Skeletal muscle satellite cell (primary cell): ENCODE data around the gene LZTR1.

Source experiments
- H3K27me3 ChIP-seq: 2 replicates; pipeline ENCODE4 v1.7.0; 2013; ENCODE audit warnings: low read length; ENCODE audit not compliant: control insufficient read depth, insufficient read depth
- H3K36me3 ChIP-seq: 2 replicates; pipeline ENCODE4 v1.7.0; 2013; ENCODE audit warnings: mild to moderate bottlenecking, control low read depth, low read length; ENCODE audit not compliant: insufficient read depth
- H3K4me1 ChIP-seq: 2 replicates; pipeline ENCODE4 v1.7.0; 2013; ENCODE audit warnings: low read length; ENCODE audit not compliant: control insufficient read depth, insufficient read depth
- H3K4me2 ChIP-seq: 2 replicates; pipeline ENCODE4 v1.7.0; 2013; ENCODE audit warnings: mild to moderate bottlenecking, low read length
- H3K4me3 ChIP-seq: 2 replicates; pipeline ENCODE4 v1.7.0; 2013; ENCODE audit warnings: low read length
- H3K9ac ChIP-seq: 2 replicates; pipeline ENCODE4 v1.7.0; 2013; ENCODE audit warnings: mild to moderate bottlenecking, low read depth, low read length, moderate library complexity
- H3K9me3 ChIP-seq: replicated peaks from 2 replicates; pipeline ENCODE4 v1.7.0; 2013; ENCODE audit warnings: mild to moderate bottlenecking, control low read depth, low read length

LZTR1 gene

GRCh38 chr22:20979940-20980453 is 2.1 kb upstream of the LZTR1 start:
- H3K36me3 ChIP-seq, result peaks cover 9% of the 10 kb centered on the region
- peak overlapping the region; percentile 21 for H3K9ac ChIP-seq
- peaks cover 26% of the 10 kb centered on the region for H3K4me1 ChIP-seq
- H3K9me3 ChIP-seq, result peaks cover 8% of the 10 kb centered on the region
- no peaks in the 10 kb centered on the region for H3K27me3 ChIP-seq
- H3K4me3 ChIP-seq, result no peak overlapping the region
- peak overlapping the region; percentile 74 for H3K4me2 ChIP-seq

- Histone ChIP-seq H3K4me3 (no peak overlapping the region), H3K27me3 (no peaks in the 10 kb centered on the region), H3K9me3 (peaks cover 8% of the 10 kb centered on the region), H3K36me3 (peaks cover 12% of the 10 kb centered on the region), H3K4me2 (no peak overlapping the region), H3K9ac (no peak overlapping the region), H3K4me1 (peaks cover 26% of the 10 kb centered on the region)
Measured at GRCh38 chr22:20980523-20980922, 1.6 kb upstream of the LZTR1 start.

GRCh38 chr22:20980938-20981722 is 967 bp upstream of the LZTR1 start:
- Histone ChIP-seq H3K4me2 (peak overlapping the region; percentile 92), H3K27me3 (no peaks in the 10 kb centered on the region), H3K36me3 (peaks cover 17% of the 10 kb centered on the region), H3K4me3 (peak overlapping the region; percentile 96), H3K4me1 (peaks cover 26% of the 10 kb centered on the region), H3K9ac (peak overlapping the region; percentile 91), H3K9me3 (peaks cover 8% of the 10 kb centered on the region)

GRCh38 chr22:20982563-20982882 is 426 bp downstream of the LZTR1 start:
- H3K36me3 ChIP-seq, result peaks cover 20% of the 10 kb centered on the region
- H3K9ac ChIP-seq, result peak overlapping the region; percentile 91
- H3K27me3 ChIP-seq, result no peaks in the 10 kb centered on the region
- H3K4me1 ChIP-seq, result peaks cover 26% of the 10 kb centered on the region
- H3K4me2 ChIP-seq, result peak overlapping the region; percentile 92
- H3K9me3 ChIP-seq, result peaks cover 8% of the 10 kb centered on the region
- H3K4me3 ChIP-seq, result peak overlapping the region; percentile 96

GRCh38 chr22:20983081-20983771 is 1.1 kb downstream of the LZTR1 start:
- H3K4me3 ChIP-seq, result peak overlapping the region; percentile 96
- H3K9me3 ChIP-seq, result peaks cover 8% of the 10 kb centered on the region
- no peaks in the 10 kb centered on the region for H3K27me3 ChIP-seq
- peaks cover 26% of the 10 kb centered on the region for H3K4me1 ChIP-seq
- H3K4me2 ChIP-seq, result peak overlapping the region; percentile 92
- H3K9ac ChIP-seq, result peak overlapping the region; percentile 91
- peaks cover 27% of the 10 kb centered on the region for H3K36me3 ChIP-seq

- no peaks in the 10 kb centered on the region for H3K9me3 ChIP-seq
- H3K4me2 ChIP-seq, result no peak overlapping the region
- peaks cover 41% of the 10 kb centered on the region for H3K36me3 ChIP-seq
- H3K4me1 ChIP-seq, result peaks cover 18% of the 10 kb centered on the region
- H3K9ac ChIP-seq, result no peak overlapping the region
- no peaks in the 10 kb centered on the region for H3K27me3 ChIP-seq
- H3K4me3 ChIP-seq, result no peak overlapping the region
Measured at GRCh38 chr22:20985720-20986119, 3.6 kb downstream of the LZTR1 start.

GRCh38 chr22:20986365-20986764 is 4.3 kb downstream of the LZTR1 start:
- H3K4me2 ChIP-seq, result no peak overlapping the region
- H3K36me3 ChIP-seq, result peaks cover 45% of the 10 kb centered on the region
- no peak overlapping the region for H3K9ac ChIP-seq
- H3K9me3 ChIP-seq, result no peaks in the 10 kb centered on the region
- peaks cover 13% of the 10 kb centered on the region for H3K4me1 ChIP-seq
- H3K4me3 ChIP-seq, result no peak overlapping the region
- no peaks in the 10 kb centered on the region for H3K27me3 ChIP-seq

GRCh38 chr22:20987375-20987774 is 5.3 kb downstream of the LZTR1 start:
- Histone ChIP-seq H3K36me3 (peaks cover 55% of the 10 kb centered on the region), H3K9me3 (no peaks in the 10 kb centered on the region), H3K4me2 (no peak overlapping the region), H3K27me3 (no peaks in the 10 kb centered on the region), H3K9ac (no peak overlapping the region), H3K4me3 (no peak overlapping the region), H3K4me1 (peaks cover 10% of the 10 kb centered on the region)

- no peaks in the 10 kb centered on the region for H3K4me1 ChIP-seq
- no peak overlapping the region for H3K4me2 ChIP-seq
- peaks cover 67% of the 10 kb centered on the region for H3K36me3 ChIP-seq
- H3K9ac ChIP-seq, result no peak overlapping the region
- no peaks in the 10 kb centered on the region for H3K27me3 ChIP-seq
- H3K4me3 ChIP-seq, result no peak overlapping the region
- H3K9me3 ChIP-seq, result no peaks in the 10 kb centered on the region
Measured at GRCh38 chr22:20988573-20989322, 6.7 kb downstream of the LZTR1 start.

- no peaks in the 10 kb centered on the region for H3K27me3 ChIP-seq
- no peak overlapping the region for H3K4me2 ChIP-seq
- no peak overlapping the region for H3K4me3 ChIP-seq
- H3K36me3 ChIP-seq, result peaks cover 63% of the 10 kb centered on the region
- no peaks in the 10 kb centered on the region for H3K9me3 ChIP-seq
- H3K9ac ChIP-seq, result no peak overlapping the region
- no peaks in the 10 kb centered on the region for H3K4me1 ChIP-seq
Measured at GRCh38 chr22:20989323-20990138, 7.4 kb downstream of the LZTR1 start.
